H9 (cell line): ENCODE measurements around the gene GCNA. TPM values are rescaled to one million over a fixed set of nuclear protein-coding genes. Genes with fewer than 3 reads are reported as not detected.

ENCODE experiments used
- DNase-seq: peaks from one replicate; pipeline ENCODE4 v3.0.0-alpha.2; 2017
- H2AFZ ChIP-seq: one replicate; pipeline ENCODE4 v1.6.1; 2013; ENCODE audit warnings: mild to moderate bottlenecking, low read length, control low read depth, moderate library complexity
- H2AK5ac ChIP-seq: 2 replicates; pipeline ENCODE4 v1.6.1; 2013; ENCODE audit warnings: low read length, control low read depth, mixed read lengths; ENCODE audit not compliant: insufficient read length
- H2BK120ac ChIP-seq: one replicate; pipeline ENCODE4 v1.6.1; 2013; ENCODE audit warnings: low read depth, mild to moderate bottlenecking, low read length, control low read depth, inconsistent platforms; ENCODE audit not compliant: poor library complexity, severe bottlenecking
- H2BK12ac ChIP-seq: 2 replicates; pipeline ENCODE4 v1.6.1; 2013; ENCODE audit warnings: low read length, control low read depth, mixed read lengths, low read depth; ENCODE audit not compliant: insufficient read length
- H2BK15ac ChIP-seq: 2 replicates; pipeline ENCODE4 v1.6.1; 2013; ENCODE audit warnings: low read depth, low read length, control low read depth
- H2BK20ac ChIP-seq: one replicate; pipeline ENCODE4 v1.6.1; 2013; ENCODE audit warnings: low read depth, mild to moderate bottlenecking, low read length, control low read depth, inconsistent platforms; ENCODE audit not compliant: poor library complexity, severe bottlenecking
- H2BK5ac ChIP-seq: 2 replicates; pipeline ENCODE4 v1.6.1; 2013; ENCODE audit warnings: low read length, control low read depth, mixed read lengths; ENCODE audit not compliant: insufficient read length
- H3K14ac ChIP-seq: 2 replicates; pipeline ENCODE4 v1.6.1; 2013; ENCODE audit warnings: low read length, control low read depth; ENCODE audit not compliant: insufficient read depth
- H3K18ac ChIP-seq: 2 replicates; pipeline ENCODE4 v1.6.1; 2013; ENCODE audit warnings: low read depth, mild to moderate bottlenecking, mixed read lengths, low read length, control low read depth; ENCODE audit not compliant: insufficient read length
- H3K23ac ChIP-seq: 2 replicates; pipeline ENCODE4 v1.6.1; 2013; ENCODE audit warnings: low read length, control low read depth, mixed read lengths, low read depth; ENCODE audit not compliant: insufficient read length
- H3K23me2 ChIP-seq: 2 replicates; pipeline ENCODE4 v1.6.1; 2013; ENCODE audit warnings: low read depth, mild to moderate bottlenecking, mixed read lengths, low read length, control low read depth; ENCODE audit not compliant: insufficient read length, poor library complexity, severe bottlenecking
- H3K27ac ChIP-seq: 2 replicates; pipeline ENCODE4 v1.5.1; 2013; ENCODE audit warnings: low read length, control low read depth, mixed read lengths, low read depth; ENCODE audit not compliant: insufficient read length
- H3K27me3 ChIP-seq: 2 replicates; pipeline ENCODE4 v1.6.1; 2013; ENCODE audit warnings: low read length, control low read depth, inconsistent platforms; ENCODE audit not compliant: insufficient read depth
- H3K4ac ChIP-seq: 2 replicates; pipeline ENCODE4 v1.6.1; 2013; ENCODE audit warnings: low read depth, mild to moderate bottlenecking, control low read depth, inconsistent platforms, low read length, moderate library complexity
- H3K4me1 ChIP-seq: 2 replicates; pipeline ENCODE4 v1.6.1; 2013; ENCODE audit warnings: low read length, control low read depth, inconsistent platforms; ENCODE audit not compliant: insufficient read depth
- H3K4me2 ChIP-seq: 2 replicates; pipeline ENCODE4 v1.6.1; 2013; ENCODE audit warnings: low read length, control low read depth, mixed read lengths; ENCODE audit not compliant: insufficient read length, insufficient read depth
- H3K56ac ChIP-seq: 2 replicates; pipeline ENCODE4 v1.6.1; 2013; ENCODE audit warnings: low read depth, mild to moderate bottlenecking, mixed read lengths, low read length, control low read depth; ENCODE audit not compliant: insufficient read length
- H3K79me1 ChIP-seq: 2 replicates; pipeline ENCODE4 v1.6.1; 2013; ENCODE audit warnings: low read depth, mild to moderate bottlenecking, moderate library complexity, low read length, control low read depth, inconsistent platforms; ENCODE audit not compliant: insufficient read depth, poor library complexity, severe bottlenecking
- H3K79me2 ChIP-seq: 2 replicates; pipeline ENCODE4 v1.6.1; 2013; ENCODE audit warnings: low read length, control low read depth, inconsistent platforms; ENCODE audit not compliant: insufficient read depth
- H3K9ac ChIP-seq: 2 replicates; pipeline ENCODE4 v1.6.1; 2013; ENCODE audit warnings: low read length, control low read depth, mixed read lengths; ENCODE audit not compliant: insufficient read length; ENCODE audit errors: extremely low read depth
- H3K9me3 ChIP-seq: one replicate; pipeline ENCODE4 v1.6.1; 2013; ENCODE audit warnings: low read depth, low read length, inconsistent platforms; ENCODE audit not compliant: control insufficient read depth
- H3T11ph ChIP-seq: one replicate; pipeline ENCODE4 v1.6.1; 2013; ENCODE audit warnings: mild to moderate bottlenecking, low read length, control low read depth, inconsistent platforms
- H4K20me1 ChIP-seq: one replicate; pipeline ENCODE4 v1.6.1; 2013; ENCODE audit not compliant: control insufficient read depth, insufficient read length, insufficient read depth
- H4K5ac ChIP-seq: 2 replicates; pipeline ENCODE4 v1.6.1; 2013; ENCODE audit warnings: low read depth, mild to moderate bottlenecking, mixed read lengths, low read length, control low read depth; ENCODE audit not compliant: insufficient read length
- H4K8ac ChIP-seq: replicated peaks from 2 replicates; pipeline ENCODE4 v1.6.1; 2013; ENCODE audit warnings: low read length, control low read depth, mixed read lengths, low read depth; ENCODE audit not compliant: insufficient read length
- H4K91ac ChIP-seq: 2 replicates; pipeline ENCODE4 v1.6.1; 2013; ENCODE audit warnings: low read depth, mild to moderate bottlenecking, moderate library complexity, mixed read lengths, low read length, control low read depth; ENCODE audit not compliant: insufficient read length
- H3K27ac Mint-ChIP-seq, 3 experiments: 2 replicates in 2 of 3; 3 replicates in 1 of 3; pipeline ENCODE4 v1.8.0; 2020 to 2021; ENCODE audit warnings: mixed read lengths in 3 of 3, mild to moderate bottlenecking in 1 of 3, moderate library complexity in 1 of 3
- H3K27me3 Mint-ChIP-seq: 2 replicates; pipeline ENCODE4 v1.8.0; 2021; ENCODE audit warnings: low read depth, mild to moderate bottlenecking, moderate library complexity, mixed read lengths
- H3K36me3 Mint-ChIP-seq, 3 experiments: 2 replicates in 2 of 3; 3 replicates in 1 of 3; pipeline ENCODE4 v1.8.0; 2020 to 2021; ENCODE audit warnings: low read depth in 3 of 3, mixed read lengths in 3 of 3; ENCODE audit not compliant: insufficient read depth in 1 of 3
- H3K4me1 Mint-ChIP-seq, 2 experiments: 2 replicates each; pipeline ENCODE4 v1.8.0; 2020; ENCODE audit warnings: mixed read lengths in 2 of 2
- H3K4me3 Mint-ChIP-seq, 2 experiments: 2 replicates in 1 of 2; 3 replicates in 1 of 2; pipeline ENCODE4 v1.8.0; 2020 to 2021; ENCODE audit warnings: mild to moderate bottlenecking in 2 of 2, mixed read lengths in 2 of 2, moderate library complexity in 1 of 2
- H3K9me3 Mint-ChIP-seq, 2 experiments: 2 replicates in 1 of 2; 3 replicates in 1 of 2; pipeline ENCODE4 v1.8.0; 2020; ENCODE audit warnings: mild to moderate bottlenecking in 2 of 2, mixed read lengths in 2 of 2, moderate library complexity in 1 of 2
- CTCF ChIP-seq: fragments of 200-600 bp; sonication (generic); conservative IDR thresholded peaks from 3 replicates; pipeline ENCODE4 v1.8.0; 2021; ENCODE audit warnings: antibody characterized with exemption, mild to moderate bottlenecking
- WGBS: extraction: QIAGEN DNeasy Blood & Tissue Kit; methylation state at CpG from one replicate; pipeline ENCODE4 v1.1.7; 2013; ENCODE audit warnings: missing lambda C conversion rate, low lambda C conversion rate, mixed read lengths; ENCODE audit not compliant: insufficient read length; ENCODE audit errors: extremely low coverage; 5-methylcytosine and 5-hydroxymethylcytosine counted together
- total RNA-seq: library from RNA; stranded (reverse); gene quantifications from 2 replicates; pipeline ENCODE4 v1.2.1, GENCODE V29; 2021

GCNA gene
- total RNA-seq, 1 experiment from 2014 or later: 0.96 TPM

DNA sequence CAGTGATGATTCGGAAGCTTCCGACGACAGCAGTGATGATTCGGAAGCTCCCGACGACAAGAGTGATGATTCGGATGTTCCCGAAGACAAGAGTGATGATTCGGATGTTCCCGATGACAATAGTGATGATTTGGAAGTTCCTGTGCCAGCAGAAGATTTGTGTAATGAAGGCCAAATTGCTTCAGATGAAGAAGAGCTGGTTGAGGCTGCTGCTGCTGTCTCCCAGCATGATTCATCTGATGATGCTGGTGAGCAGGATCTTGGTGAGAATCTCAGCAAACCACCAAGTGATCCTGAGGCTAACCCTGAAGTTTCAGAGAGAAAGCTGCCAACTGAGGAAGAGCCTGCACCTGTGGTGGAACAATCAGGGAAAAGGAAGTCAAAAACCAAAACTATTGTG, 25.9 kb downstream of the GCNA start:
- H4K91ac ChIP-seq: no peak overlapping the region
- H3K79me1 ChIP-seq: no peaks in the 10 kb centered on the region
- H3K27ac ChIP-seq: no peak overlapping the region
- no peak overlapping the region for H3K18ac ChIP-seq
- Mint-ChIP-seq H3K4me1 (no peaks in the 10 kb centered on the region), H3K4me3 (no peak overlapping the region), H3K27ac (no peak overlapping the region; a peak in 1 of 7 replicates), H3K27me3 (no peaks in the 10 kb centered on the region), H3K9me3 (peaks cover 66 to 74% of the 10 kb centered on the region in 2 experiments), H3K36me3 (peaks cover 33 to 52% (median 48%) of the 10 kb centered on the region in 3 experiments)
- WGBS: no CpG with 5 or more reads among the region's 10 CpGs
- H3K27me3 ChIP-seq: no peaks in the 10 kb centered on the region
- no peak overlapping the region for H2BK12ac ChIP-seq
- H3K23ac ChIP-seq: no peak overlapping the region
- no peak overlapping the region for H3K56ac ChIP-seq
- TF ChIP-seq CTCF: no peak
- H3K9me3 ChIP-seq: peaks cover 51% of the 10 kb centered on the region
- H4K20me1 ChIP-seq: no peaks in the 10 kb centered on the region
- no peak overlapping the region for H2BK15ac ChIP-seq
- H3K23me2 ChIP-seq: no peaks in the 10 kb centered on the region
- no peak overlapping the region for H3K4me2 ChIP-seq
- no peak for DNase-seq
- H3K79me2 ChIP-seq: no peaks in the 10 kb centered on the region
- no peak overlapping the region for H3K9ac ChIP-seq
- H2AK5ac ChIP-seq: no peak overlapping the region
- H2BK120ac ChIP-seq: no peak overlapping the region
- H2AFZ ChIP-seq: no peak overlapping the region
- no peak overlapping the region for H4K8ac ChIP-seq
- H3K14ac ChIP-seq: no peak overlapping the region
- H3K4ac ChIP-seq: no peak overlapping the region
- no peak overlapping the region for H4K5ac ChIP-seq
- no peaks in the 10 kb centered on the region for H3K4me1 ChIP-seq
- H3T11ph ChIP-seq: no peak overlapping the region
- H2BK5ac ChIP-seq: no peak overlapping the region
- no peak overlapping the region for H2BK20ac ChIP-seq
